ENCODE results near the gene CACNA2D3. TPM values are rescaled to one million over a fixed set of nuclear protein-coding genes. Genes with fewer than 3 reads are reported as not detected.
"Not testable (repeated sequence)": the region's sequence is repeated elsewhere in the genome, so short reads cannot be mapped to it uniquely, and the experiment has no call there.

CACNA2D3 gene
- total and polyA plus RNA-seq, 2 experiments from 2014 or later = 1.1 to 2.5 TPM

GRCh38 chr3:54447427-54447826 is 325.1 kb downstream of the CACNA2D3 start:
- Histone ChIP-seq H3K9me2 (replicated peaks; ENCODE audit: insufficient read depth) (no peaks in the 10 kb centered on the region), H3K27me3 (no peaks in the 10 kb centered on the region), H2AFZ (no peak overlapping the region), H3K27ac (no peak overlapping the region), H3K79me2 (no peaks in the 10 kb centered on the region), H3K4me3 (no peak overlapping the region), H3K4me2 (no peak overlapping the region), H3K9me3 (ENCODE audit: low read depth) (no peaks in the 10 kb centered on the region), H3K36me3 (replicated peaks; ENCODE audit: insufficient read depth, low read depth) (no peaks in the 10 kb centered on the region), H4K20me1 (ENCODE audit: insufficient read depth, poor library complexity, severe bottlenecking) (no peaks in the 10 kb centered on the region), H3K4me1 (ENCODE audit: insufficient read depth) (no peaks in the 10 kb centered on the region)
- WGBS (ENCODE audit: low lambda C conversion rate, missing lambda C conversion rate) = 50% methylated on average over 2 of the region's 2 CpGs
- DNase-seq (ENCODE audit: low spot score) = no peak
- TF ChIP-seq CTCF (IDR thresholded peaks at IDR 0.05; ENCODE audit: poor library complexity) (no peak), EZH2 (IDR thresholded peaks at IDR 0.05; ENCODE audit: borderline replicate concordance) (no peak), EZH2phosphoT487 (IDR thresholded peaks at IDR 0.05; ENCODE audit: low read depth, severe bottlenecking, unreplicated experiment) (no peak)

- no peaks in the 10 kb centered on the region for H3K9me3 ChIP-seq (ENCODE audit: low read depth)
- no peaks in the 10 kb centered on the region for H3K27me3 ChIP-seq
- no peaks in the 10 kb centered on the region for H3K4me1 ChIP-seq (ENCODE audit: insufficient read depth)
- H3K79me2 ChIP-seq = no peaks in the 10 kb centered on the region
- WGBS (ENCODE audit: low lambda C conversion rate, missing lambda C conversion rate) = 96% methylated on average over 3 of the region's 3 CpGs
- H3K4me3 ChIP-seq = no peak overlapping the region
- DNase-seq (ENCODE audit: low spot score) = no peak
- H3K27ac ChIP-seq = no peak overlapping the region
- no peak overlapping the region for H3K4me2 ChIP-seq
- H3K9me2 ChIP-seq (replicated peaks; ENCODE audit: insufficient read depth) = no peaks in the 10 kb centered on the region
- H3K36me3 ChIP-seq (replicated peaks; ENCODE audit: insufficient read depth, low read depth) = no peaks in the 10 kb centered on the region
- no peak overlapping the region for H2AFZ ChIP-seq
- TF ChIP-seq EZH2phosphoT487 (IDR thresholded peaks at IDR 0.05; ENCODE audit: low read depth, severe bottlenecking, unreplicated experiment) = no peak
- no peak for TF ChIP-seq EZH2 (IDR thresholded peaks at IDR 0.05; ENCODE audit: borderline replicate concordance)
- TF ChIP-seq CTCF (IDR thresholded peaks at IDR 0.05; ENCODE audit: poor library complexity) = no peak
- no peaks in the 10 kb centered on the region for H4K20me1 ChIP-seq (ENCODE audit: insufficient read depth, poor library complexity, severe bottlenecking)
These were observed 332.5 kb downstream of the CACNA2D3 start for GRCh38 chr3:54454806-54455205.

- H3K9me2 ChIP-seq (replicated peaks; ENCODE audit: insufficient read depth) = no peaks in the 10 kb centered on the region
- no peak overlapping the region for H3K4me2 ChIP-seq
- no peaks in the 10 kb centered on the region for H3K27me3 ChIP-seq
- DNase-seq (ENCODE audit: low spot score) = no peak
- TF ChIP-seq EZH2 (IDR thresholded peaks at IDR 0.05; ENCODE audit: borderline replicate concordance) (no peak), CTCF (IDR thresholded peaks at IDR 0.05; ENCODE audit: poor library complexity) (no peak), EZH2phosphoT487 (IDR thresholded peaks at IDR 0.05; ENCODE audit: low read depth, severe bottlenecking, unreplicated experiment) (no peak)
- no peaks in the 10 kb centered on the region for H3K36me3 ChIP-seq (replicated peaks; ENCODE audit: insufficient read depth, low read depth)
- no peaks in the 10 kb centered on the region for H3K79me2 ChIP-seq
- H3K4me3 ChIP-seq = no peak overlapping the region
- 79% methylated on average over 2 of the region's 2 CpGs for WGBS (ENCODE audit: low lambda C conversion rate, missing lambda C conversion rate)
- no peaks in the 10 kb centered on the region for H3K9me3 ChIP-seq (ENCODE audit: low read depth)
- no peaks in the 10 kb centered on the region for H3K4me1 ChIP-seq (ENCODE audit: insufficient read depth)
- no peak overlapping the region for H2AFZ ChIP-seq
- no peaks in the 10 kb centered on the region for H4K20me1 ChIP-seq (ENCODE audit: insufficient read depth, poor library complexity, severe bottlenecking)
- H3K27ac ChIP-seq = no peak overlapping the region
These were observed 336.0 kb downstream of the CACNA2D3 start for GRCh38 chr3:54458357-54458756.

- not testable (repeated sequence) for H3K4me2 ChIP-seq; H3K4me3 ChIP-seq; H2AFZ ChIP-seq; H3K36me3 ChIP-seq (replicated peaks; ENCODE audit: insufficient read depth, low read depth); H3K9me2 ChIP-seq (replicated peaks; ENCODE audit: insufficient read depth); DNase-seq (ENCODE audit: low spot score); H3K27ac ChIP-seq; H3K9me3 ChIP-seq (ENCODE audit: low read depth); H3K27me3 ChIP-seq; H4K20me1 ChIP-seq (ENCODE audit: insufficient read depth, poor library complexity, severe bottlenecking); H3K79me2 ChIP-seq; H3K4me1 ChIP-seq (ENCODE audit: insufficient read depth)
- WGBS (ENCODE audit: low lambda C conversion rate, missing lambda C conversion rate) = 97% methylated on average over 23 of the region's 23 CpGs
These were observed 342.2 kb downstream of the CACNA2D3 start for GRCh38 chr3:54464554-54464953.

Data from hepatocyte (in vitro differentiated cells).